Renal cortex interstitium (tissue), 11 donors: ENCODE results near the gene SMARCAL1. TPM values are rescaled to one million over a fixed set of nuclear protein-coding genes. Genes with fewer than 3 reads are reported as not detected.

Experiments
- DNase-seq, 11 donors: peaks; one replicate each; pipeline ENCODE4 v3.0.0-alpha.2; 2013; ENCODE audit warnings: low read depth in 9 of 11, low spot score in 4 of 11; ENCODE audit errors: extremely low read depth in 1 of 11
- polyA plus RNA-seq, 3 donors: library from polyadenylated mRNA; unstranded; fragments of 120-200 nt; gene quantifications; one replicate each; pipeline ENCODE4 v1.2.1, GENCODE V29; 2013; ENCODE audit not compliant: insufficient read length in 3 of 3

The SMARCAL1 gene
- polyA plus RNA-seq, 3 donors = 26.9 to 31.6 (median 29.4) TPM

- no peak for DNase-seq
Measured at GRCh38 chr2:216453955-216454614, 41.8 kb downstream of the SMARCAL1 start.

GRCh38 chr2:216463148-216463547, 50.9 kb downstream of the SMARCAL1 start:
- no peak for DNase-seq

DNA sequence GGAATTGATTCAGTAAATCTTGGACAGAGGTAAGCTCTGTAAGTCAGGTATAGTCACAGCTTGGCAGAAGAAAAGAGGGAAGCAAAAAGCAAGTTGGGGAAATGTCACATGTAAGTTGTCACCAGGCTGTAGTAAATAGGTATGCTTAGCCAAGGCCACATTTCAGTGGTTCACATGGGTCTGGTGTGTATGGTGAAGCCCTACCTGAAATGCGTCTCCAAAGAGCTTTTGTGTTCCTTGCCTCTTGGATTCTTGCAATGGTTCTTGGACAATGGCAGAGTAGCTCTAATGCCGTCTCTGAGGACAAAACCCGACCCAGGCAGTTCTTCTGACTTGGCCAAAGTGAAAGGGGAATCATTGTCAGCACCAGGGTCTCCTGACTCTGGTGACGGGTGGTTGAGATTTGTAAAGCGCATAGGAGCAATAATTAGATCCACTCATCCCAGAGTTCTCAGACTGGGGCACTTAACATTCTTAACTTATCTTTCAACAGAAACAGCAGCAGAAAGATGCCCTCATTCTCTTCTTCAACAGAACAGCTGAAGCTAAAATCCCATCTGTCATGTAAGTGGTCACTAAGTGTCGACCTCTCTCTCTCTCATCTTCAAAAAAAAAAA, 51.9 kb downstream of the SMARCAL1 start:
- DNase-seq = no peak

DNA sequence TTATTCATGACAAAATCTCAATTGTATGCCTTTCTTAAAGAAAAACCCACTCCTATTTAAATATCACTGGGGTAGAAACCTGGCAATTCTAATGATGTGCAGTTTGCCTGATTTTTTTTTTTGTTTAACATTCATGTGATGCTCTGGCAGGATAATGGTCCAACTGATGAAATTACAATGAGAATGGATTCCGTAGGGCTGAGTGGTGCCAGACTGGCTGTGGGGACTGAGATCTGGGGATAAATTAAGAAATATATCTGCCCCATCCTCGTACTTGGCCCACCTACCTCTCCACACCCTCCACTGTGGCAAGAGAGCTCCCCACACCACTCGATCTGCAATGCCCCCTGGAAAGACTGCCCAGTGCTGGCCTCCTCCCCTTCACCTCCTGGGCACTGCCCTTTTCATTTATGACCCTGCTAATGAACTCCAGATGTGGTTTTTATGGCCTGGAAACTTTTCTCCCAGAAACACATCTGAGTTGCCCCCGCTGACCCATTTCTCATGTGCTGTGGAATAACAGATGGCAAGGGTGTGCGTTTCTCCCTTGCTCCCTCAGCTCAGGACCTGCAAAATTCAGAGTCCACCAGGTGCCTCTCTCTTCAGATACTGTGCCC, 53.4 kb downstream of the SMARCAL1 start:
- no peak for DNase-seq

DNA sequence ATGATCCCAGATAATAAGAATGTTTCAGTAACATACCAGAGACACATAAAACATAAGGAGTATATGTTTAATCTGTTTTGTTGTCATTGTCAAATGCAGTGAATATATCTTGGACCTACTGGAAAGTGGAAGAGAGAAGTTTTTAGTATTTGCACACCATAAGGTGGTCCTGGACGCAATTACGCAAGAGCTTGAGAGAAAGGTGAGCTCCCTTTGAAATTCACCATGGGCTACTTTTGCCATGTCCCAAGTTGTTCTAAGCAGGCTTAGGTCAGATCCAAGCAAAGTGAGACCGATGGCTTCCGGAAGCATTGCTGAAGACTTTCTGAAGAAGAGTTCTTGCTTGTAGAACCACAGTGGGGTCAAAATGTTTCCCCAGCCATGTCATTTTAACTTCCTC, 55.6 kb downstream of the SMARCAL1 start:
- no peak for DNase-seq

GRCh38 chr2:216469661-216470060, 57.4 kb downstream of the SMARCAL1 start:
- no peak for DNase-seq

- no peak for DNase-seq
Measured at GRCh38 chr2:216473187-216473586, 60.9 kb downstream of the SMARCAL1 start.

DNA sequence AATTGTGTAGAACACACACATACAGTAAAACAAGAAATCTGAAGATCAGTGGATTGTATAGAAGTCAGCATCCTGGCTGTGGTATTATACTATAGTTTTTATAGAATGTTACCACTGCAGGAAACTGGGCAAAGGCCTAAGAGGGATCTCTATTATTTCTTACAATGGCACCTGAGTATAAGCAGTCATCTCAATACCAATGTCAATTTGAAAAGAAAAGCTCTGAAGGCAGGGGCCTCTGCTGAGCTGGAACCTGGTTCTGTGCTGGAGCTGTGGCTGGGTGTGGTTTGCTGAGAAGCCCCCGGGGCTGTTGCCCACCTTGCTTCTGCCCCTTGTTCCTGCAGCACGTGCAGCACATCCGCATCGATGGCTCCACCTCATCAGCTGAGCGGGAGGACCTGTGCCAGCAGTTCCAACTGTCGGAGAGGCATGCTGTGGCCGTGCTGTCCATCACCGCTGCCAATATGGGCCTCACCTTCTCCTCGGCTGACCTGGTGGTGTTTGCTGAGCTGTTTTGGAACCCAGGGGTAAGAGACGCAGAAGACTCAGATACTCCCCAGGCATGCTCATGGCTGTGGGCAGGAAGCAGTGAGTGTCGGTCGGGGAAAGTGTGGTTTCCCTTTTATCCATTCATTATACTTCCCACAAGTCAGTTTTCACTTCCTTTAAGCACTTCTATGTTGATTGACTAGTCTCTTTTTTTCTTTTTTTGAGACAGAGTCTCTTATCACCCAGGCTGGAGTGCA, 62.8 kb downstream of the SMARCAL1 start:
- DNase-seq = no peak

- DNase-seq = no peak
Measured at GRCh38 chr2:216475767-216476166, 63.5 kb downstream of the SMARCAL1 start.

DNA sequence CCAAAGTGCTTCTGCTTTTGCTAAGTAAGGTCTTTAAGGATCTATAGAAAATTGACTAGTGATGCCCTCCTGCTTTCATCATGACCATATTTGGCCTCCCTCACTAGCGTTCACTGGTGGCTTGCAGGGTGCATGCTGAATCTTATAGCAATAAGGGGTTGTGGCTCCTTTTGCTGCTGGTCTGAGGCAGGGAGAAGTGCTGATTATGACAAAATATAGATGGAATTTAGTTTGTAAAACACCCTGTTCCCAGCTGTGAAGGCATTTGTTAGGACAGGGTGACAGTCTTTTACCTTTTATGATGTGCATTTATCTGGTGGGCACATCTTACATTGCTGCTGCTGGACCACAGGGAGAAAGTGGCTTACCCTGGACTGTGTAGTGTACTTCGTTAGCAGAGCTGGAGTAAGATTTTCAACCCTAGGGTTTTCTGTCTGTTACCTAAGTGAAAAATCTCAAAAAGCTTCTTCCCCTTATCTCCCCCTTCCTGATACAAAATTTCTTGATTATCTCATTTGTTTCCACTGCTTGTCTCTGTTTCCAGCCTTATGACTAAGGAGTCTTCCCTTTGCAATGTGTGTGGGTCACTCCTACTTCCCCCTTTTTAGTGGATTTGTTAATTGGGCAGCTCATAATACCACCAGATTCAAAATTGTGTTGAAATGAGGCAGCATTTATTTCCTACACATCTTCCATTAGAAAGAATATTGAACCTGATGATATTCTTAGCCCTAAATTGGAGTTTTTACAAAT, 65.2 kb downstream of the SMARCAL1 start:
- no peak for DNase-seq

GRCh38 chr2:216478151-216478550, 65.9 kb downstream of the SMARCAL1 start:
- no peak for DNase-seq

GRCh38 chr2:216478791-216479190, 66.5 kb downstream of the SMARCAL1 start:
- no peak for DNase-seq

DNA sequence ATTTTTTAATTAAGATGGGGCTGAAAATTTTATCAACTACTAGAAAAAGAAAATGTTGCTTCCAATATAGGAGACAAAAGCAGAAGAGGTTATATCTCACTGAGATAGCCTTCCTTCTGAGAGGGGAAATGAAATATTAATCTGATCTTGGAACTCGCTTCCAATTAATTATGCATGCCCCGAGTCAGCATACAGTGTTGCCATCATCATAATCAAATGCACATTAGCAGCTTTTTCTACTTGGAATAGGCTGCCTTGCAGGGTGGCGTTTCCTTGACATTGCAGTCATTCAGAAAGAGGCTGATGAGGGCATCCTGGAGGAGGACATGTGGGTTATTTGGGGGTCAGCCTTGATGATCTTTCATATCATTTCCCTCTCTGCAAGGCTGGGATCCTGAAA, 67.9 kb downstream of the SMARCAL1 start:
- DNase-seq = no peak

DNA sequence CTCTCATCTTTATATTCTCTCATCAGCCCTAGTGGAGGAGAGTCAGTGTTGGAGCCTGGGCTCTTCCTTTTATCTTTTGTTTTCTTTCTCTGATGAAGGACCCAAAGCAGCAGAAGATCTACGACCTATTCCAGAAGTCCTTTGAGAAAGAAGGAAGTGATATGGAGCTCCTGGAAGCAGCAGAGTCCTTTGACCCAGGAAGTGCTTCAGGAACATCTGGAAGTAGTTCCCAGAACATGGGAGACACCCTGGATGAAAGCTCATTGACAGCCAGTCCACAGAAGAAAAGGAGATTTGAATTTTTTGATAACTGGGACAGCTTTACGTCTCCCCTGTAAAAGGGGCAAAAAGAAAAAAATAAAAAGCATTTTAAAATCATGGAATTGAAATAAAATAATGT, 70.4 kb downstream of the SMARCAL1 start:
- DNase-seq = no peak

DNA sequence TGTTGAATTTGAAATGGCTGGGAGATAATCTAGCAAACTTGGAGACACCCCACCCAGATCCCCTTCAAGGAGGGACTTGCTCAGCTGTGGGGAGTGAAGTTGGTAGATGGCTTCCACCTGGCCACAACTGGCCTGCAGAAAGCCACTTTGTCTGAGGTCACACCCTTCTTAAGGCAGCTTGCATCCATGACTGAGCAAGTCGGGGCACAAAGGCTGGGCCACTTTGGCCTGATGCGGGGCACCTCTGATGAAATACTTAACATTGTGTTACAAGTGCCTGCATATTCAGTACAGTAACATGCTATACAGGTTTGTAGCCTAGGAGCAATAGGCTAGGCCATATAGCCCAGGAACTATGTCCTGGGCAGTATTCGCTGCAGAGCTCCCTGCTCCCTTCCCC, 73.0 kb downstream of the SMARCAL1 start:
- no peak for DNase-seq

DNA sequence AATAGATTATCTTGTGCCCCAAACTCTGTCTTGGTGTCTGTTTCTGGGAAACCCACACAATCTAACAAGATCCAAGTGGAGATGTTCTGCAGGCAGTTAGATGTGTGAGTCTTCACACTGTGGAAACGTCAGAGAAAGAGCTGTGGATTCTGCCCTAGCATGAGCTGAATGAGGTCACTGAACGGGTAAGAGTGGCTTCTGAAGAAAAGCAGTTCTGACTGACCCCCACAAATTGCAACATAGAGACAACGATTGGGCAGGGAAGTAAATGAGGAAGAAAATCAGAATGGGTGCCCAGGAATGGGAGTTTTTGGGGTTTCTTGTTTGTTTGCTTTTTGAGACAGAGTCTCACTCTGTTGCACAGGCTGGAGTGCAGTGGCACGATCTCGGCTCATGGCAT, 73.5 kb downstream of the SMARCAL1 start:
- DNase-seq = no peak

DNA sequence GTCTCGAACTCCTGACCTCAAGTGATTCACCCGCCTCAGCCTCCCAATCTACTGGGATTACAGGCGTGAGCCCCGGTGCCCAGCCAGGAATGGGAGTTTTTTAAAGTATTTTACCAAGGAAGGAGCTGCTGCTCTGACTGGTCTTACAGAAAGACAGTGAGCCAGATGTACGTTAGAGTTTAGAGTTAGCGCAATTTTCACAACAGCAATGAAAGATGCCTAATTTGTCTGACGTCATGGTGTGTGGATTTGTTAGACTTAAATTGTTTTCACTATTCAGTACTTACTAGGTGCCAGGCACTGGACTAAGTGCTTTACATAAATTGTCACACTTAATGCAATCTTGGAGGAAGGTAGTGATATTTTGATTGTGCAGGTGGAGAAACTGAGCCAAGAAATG, 74.0 kb downstream of the SMARCAL1 start:
- DNase-seq = no peak

DNA sequence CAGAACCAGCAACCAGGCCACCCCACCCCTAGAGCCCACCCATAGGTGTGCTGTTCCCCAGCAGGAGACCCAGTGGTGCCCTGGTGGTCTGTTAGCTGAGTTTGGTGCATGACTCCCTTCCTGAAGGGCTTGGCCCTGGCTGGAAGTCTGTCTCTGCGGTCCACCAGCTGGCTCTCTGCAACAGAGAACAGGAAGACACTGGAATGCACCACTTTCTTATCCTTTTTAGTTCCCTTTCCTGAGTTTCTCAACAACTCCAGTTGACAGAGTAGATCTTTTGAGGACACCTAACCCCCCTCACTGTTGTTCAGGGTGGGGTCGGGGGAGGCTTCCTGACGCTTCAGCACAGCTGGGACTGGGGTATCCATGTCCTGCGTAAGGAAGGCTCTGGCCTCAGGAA, 74.4 kb downstream of the SMARCAL1 start:
- DNase-seq = no peak

GRCh38 chr2:216490061-216490460, 77.8 kb downstream of the SMARCAL1 start:
- DNase-seq = no peak
